Measurements from ENCODE around the gene BIVM.

The BIVM gene

DNA sequence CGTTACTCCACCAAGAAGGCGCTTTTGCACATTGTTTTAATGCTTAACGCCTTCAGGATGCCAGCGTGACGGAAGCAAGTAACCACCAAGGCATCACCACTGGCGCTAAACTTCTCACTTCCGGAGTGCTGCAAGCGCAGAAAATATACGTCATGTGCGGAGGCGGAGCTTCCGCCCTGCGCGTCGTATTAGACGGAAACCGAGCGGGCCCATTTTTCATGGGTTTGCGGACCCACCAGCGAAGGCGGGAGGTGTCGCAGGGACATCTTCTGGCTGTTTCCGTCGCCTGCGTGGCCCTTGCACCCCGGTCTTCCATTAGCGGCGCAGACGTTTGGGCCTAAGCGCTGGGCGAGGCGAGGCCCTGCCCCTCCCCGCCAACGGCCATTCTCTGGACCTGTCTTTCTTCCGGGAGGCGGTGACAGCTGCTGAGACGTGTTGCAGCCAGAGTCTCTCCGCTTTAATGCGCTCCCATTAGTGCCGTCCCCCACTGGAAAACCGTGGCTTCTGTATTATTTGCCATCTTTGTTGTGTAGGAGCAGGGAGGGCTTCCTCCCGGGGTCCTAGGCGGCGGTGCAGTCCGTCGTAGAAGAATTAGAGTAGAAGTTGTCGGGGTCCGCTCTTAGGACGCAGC is 46.8 kb downstream of the BIVM start, which contains the start of gene ERCC5:
Gene ERCC5 (plus strand): TSS at position 403 of the 631 bp plus-strand sequence. CDS start 235 bp downstream, outside the sequence.
- peak; percentile 95 for DNase-seq

- no peak for DNase-seq
These were observed 47.5 kb downstream of the BIVM start for GRCh38 chr13:102846261-102847015.

DNA sequence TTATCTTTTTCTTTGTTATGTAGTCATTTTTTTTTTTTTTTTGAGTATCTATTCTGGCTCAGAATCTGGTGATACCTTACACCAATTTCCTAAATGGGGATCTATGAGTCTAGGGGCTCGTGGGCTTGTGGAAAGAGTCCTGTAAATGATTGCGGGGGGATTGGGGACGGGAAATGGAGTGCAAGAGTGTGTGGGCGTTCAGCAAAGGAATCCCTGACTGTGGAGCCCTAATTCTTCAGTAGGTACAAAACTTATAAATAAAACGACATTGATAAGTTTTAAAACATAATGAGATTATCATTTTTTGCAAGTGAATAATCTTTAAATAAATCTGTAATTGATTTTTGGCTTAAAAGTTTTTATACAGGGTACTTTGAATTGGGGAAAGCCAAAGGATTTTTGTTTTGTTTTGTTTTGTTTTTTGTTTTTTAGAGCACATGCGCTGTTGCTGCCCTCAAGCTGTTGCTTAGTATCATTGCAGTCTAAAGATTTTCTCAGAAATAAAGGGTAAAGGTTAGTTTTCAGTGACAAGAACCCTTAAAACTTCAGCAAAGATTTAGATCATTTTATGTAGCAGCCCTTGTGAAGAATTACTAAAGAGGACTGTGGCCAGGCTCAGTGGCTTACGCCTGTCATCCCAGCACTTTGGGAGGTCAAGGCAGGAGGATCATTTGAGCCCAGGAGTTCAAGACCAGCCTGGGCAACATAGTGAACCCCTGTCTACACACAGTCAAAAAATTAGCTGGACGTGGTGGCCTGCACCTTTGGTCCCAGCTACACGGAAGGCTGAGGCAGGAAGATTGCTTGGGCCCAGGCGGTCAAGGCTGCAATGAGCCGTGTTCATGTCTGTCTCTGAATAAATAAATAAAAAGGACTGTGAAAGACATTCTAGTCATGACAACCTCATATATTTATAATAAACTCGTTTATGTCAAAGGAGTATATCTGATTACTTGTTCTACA is 48.6 kb downstream of the BIVM start:
- DNase-seq, result no peak

- DNase-seq, result no peak
These were observed 50.0 kb downstream of the BIVM start for GRCh38 chr13:102848956-102849355.

- DNase-seq, result no peak
These were observed 53.6 kb downstream of the BIVM start for GRCh38 chr13:102852556-102852955.

- DNase-seq, result no peak
These were observed 55.8 kb downstream of the BIVM start for GRCh38 chr13:102854675-102855074.

DNA sequence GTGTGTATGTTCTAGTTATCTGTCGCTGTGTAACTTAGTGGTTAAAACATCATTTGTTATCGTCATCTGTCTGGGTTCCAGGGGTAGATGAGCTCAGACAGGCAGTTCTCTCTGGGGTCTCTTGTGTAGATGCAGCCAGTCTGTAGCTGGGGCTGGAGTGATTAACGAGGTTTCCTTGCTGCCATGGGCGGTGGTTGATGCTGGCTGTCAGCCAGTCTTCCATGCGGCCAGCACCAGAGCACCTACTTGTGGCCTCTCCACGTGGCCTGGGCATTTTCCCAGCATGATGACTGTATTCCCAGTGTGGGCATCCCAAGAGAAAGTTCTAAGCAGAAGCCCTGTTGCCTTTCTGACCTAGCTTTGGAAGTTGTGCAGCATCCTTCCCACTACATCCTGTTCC is 57.6 kb downstream of the BIVM start:
- DNase-seq, result no peak

- no peak for DNase-seq
These were observed 63.8 kb downstream of the BIVM start for GRCh38 chr13:102862624-102863210.

GRCh38 chr13:102863590-102863989 is 64.7 kb downstream of the BIVM start:
- no peak for DNase-seq

DNA sequence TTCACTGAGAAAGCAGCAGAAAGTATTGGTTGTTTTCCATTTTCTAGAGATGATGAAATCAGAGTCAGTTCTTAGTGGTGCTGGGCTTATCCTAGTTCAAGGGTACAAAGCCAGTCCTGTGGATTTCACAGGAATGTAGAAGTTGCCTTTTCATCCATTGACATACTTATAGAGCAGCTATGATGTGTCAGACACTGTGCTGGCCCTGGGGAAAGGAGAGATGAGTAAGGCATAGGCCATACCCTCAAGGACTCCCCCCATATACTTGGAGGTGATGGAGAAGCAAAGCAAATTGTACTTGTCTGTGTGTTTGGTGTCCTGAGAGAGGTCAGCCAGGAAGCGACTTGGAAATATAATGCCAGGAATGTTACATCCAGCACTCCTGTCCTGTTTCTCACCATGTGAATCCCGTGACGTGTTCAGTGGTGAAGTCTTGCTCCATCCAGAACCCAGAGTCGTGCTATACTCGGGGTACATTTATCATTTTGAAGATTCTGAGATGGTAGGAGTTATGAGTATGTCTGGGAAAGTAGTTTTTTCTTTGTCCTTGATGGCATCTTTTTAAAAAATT is 69.5 kb downstream of the BIVM start:
- no peak for DNase-seq

DNA sequence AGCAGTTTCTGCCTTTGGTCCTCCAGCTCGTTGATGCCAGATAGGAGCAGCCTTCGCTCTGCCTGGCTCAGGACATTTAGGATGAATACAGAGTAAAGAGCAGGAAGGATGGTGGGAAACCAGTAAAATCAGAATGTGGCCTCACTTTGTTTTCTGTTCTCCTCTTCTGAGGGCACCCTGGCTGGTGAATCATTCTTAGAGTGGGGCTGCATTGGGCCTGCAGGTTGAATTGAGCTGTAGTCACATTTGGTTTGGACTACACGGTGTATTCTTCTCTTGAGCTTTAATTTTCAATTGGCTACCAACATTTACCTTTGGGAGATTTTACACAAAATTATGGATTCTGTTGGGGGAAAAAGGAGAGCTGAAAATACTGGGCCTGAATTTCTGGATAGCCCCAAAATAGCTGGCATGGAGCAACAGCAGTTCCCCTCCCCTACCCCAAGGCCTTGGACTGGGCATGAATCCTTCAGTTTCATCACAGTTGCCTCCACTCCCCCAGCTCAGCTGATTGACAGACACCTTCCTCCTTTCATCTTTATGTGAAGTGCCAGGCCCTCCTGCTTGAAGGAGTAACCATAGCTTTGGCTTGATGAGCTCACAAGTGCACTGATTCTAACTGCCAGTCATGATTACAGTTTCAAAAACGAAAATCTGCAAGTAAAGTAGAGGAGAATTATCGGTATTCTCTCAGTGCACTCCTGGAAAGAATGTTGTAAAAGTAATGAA is 71.2 kb downstream of the BIVM start:
- DNase-seq, result no peak

GRCh38 chr13:102870677-102871415 is 71.9 kb downstream of the BIVM start:
- DNase-seq, result peak; percentile 75

GRCh38 chr13:102872131-102872530 is 73.2 kb downstream of the BIVM start:
- no peak for DNase-seq

DNA sequence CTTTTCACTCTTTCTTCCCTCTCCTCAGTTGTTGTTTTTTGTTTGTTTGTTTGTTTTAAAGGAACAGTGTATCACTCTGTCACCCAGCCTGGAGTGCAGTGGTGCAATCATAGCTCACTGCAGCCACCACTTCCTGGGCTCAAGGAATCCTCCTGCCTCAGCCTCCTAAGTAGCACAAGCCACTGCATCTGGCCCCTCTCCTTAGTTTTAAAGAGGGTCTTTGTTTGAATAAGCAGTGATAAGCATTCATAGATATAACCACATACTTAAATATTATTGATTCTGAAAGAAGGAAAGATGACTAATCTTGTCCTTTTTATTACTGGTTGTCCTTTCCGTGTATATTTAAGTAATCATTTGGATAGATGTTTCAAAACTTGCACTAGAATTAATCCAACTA is 73.6 kb downstream of the BIVM start:
- no peak for DNase-seq

GRCh38 chr13:102873653-102874052 is 74.7 kb downstream of the BIVM start:
- no peak for DNase-seq

GRCh38 chr13:102875256-102875655 is 76.3 kb downstream of the BIVM start:
- no peak for DNase-seq

- DNase-seq, result peak; percentile 74
These were observed 78.4 kb downstream of the BIVM start for GRCh38 chr13:102877303-102877702.

DNA sequence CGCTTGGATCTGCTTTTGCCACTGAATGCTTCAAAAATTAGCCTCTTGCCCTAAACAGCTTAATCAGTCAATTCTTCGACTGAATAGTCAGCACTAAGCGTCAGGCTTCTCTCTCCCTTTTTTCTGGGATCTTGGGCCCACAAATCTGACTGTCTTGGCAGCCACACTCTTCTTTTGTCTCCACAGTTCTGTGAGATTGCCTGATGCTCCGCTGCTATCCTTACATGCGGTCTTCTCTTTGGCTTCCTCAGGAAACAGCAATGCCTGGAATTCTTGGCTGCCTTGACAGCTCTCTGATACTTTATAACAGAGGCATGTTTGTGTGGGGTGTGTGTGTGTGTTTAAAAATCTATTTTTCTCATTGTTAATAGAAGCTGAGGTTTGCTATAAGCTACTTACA is 79.6 kb downstream of the BIVM start:
- no peak for DNase-seq

DNA sequence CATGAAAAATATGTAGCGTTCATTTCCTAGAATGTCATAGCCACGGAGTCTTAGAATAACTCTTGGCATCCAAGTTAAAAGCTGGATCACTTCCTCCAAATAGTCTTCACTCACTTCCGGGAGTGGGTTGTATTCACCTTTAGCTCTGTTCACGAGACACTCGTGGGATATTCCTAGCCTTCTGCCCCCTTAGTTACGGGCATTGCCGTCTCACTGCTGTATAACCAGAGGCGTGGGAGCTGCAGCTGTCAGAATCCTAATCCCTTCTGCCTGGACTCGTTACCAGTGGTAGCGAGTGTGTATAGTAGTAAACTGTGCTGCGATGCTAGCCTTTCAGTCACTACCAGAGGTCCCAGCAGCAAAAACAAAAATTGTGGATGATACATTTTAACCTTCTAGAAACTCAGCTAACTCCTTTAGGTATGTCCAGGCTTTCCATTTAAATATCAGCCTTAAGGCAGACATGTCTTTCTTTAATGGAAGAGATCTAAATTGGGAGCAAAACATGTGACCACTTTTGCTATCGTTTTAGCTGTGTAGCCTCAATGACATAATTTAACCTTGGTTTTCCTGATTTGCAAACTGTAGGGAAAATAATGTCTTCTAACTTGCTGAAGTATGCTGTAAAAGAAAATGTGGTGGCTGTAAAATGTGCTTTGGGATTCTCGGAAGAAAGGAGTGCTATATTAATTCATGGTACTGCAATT is 81.0 kb downstream of the BIVM start:
- DNase-seq, result no peak

Measured in islet precursor cell (in vitro differentiated cells).